ENCODE results near the gene ASPSCR1. TPM values are rescaled to one million over a fixed set of nuclear protein-coding genes. Genes with fewer than 3 reads are reported as not detected.

The ASPSCR1 gene
- total and polyA plus RNA-seq, 2 of the 13 experiments (the other 11 are each of a cell fraction or from before 2014, with no cell fraction given) = 274 to 314 TPM

GRCh38 chr17:81927653-81928543 is 49.5 kb upstream of the ASPSCR1 start, which contains the start of gene MAFG (continued):
- TF ChIP-seq, protein P1, sequence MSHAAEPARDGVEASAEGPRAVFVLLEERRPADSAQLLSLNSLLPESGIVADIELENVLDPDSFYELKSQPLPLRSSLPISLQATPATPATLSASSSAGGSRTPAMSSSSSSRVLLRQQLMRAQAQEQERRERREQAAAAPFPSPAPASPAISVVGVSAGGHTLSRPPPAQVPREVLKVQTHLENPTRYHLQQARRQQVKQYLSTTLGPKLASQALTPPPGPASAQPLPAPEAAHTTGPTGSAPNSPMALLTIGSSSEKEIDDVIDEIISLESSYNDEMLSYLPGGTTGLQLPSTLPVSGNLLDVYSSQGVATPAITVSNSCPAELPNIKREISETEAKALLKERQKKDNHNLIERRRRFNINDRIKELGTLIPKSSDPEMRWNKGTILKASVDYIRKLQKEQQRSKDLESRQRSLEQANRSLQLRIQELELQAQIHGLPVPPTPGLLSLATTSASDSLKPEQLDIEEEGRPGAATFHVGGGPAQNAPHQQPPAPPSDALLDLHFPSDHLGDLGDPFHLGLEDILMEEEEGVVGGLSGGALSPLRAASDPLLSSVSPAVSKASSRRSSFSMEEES (CRISPR knock-in tag; IDR thresholded peaks at IDR 0.05) = peak; percentile 92
- TF ChIP-seq CERS6 (CRISPR knock-in tag; IDR thresholded peaks at IDR 0.05) (no peak; the same call in 1 of the 2 replicates), SIN3B (IDR thresholded peaks at IDR 0.05; ENCODE audit: low read length) (no peak; the same call in 1 of the 2 replicates), MLX (CRISPR knock-in tag; IDR thresholded peaks at IDR 0.05) (peak; percentile 73), GABPA (IDR thresholded peaks at IDR 0.05; ENCODE audit: low read depth, low read length) (no peak), GABPA (CRISPR knock-in tag; IDR thresholded peaks at IDR 0.05; ENCODE audit: low read depth) (no peak), EED (CRISPR knock-in tag; IDR thresholded peaks at IDR 0.05) (peak; percentile 66), BCL6 (CRISPR knock-in tag; IDR thresholded peaks at IDR 0.05) (peak; percentile 10; the same call in 1 of the 2 replicates), ZNF75D (CRISPR knock-in tag; IDR thresholded peaks at IDR 0.05; ENCODE audit: borderline replicate concordance) (no peak), KDM3A (CRISPR knock-in tag; IDR thresholded peaks at IDR 0.05; ENCODE audit: low read depth) (0 out of 2 replicates have a peak, but pooled peaks have one; percentile 38), MAFF (IDR thresholded peaks at IDR 0.05; ENCODE audit: low read depth, low read length) (no peak), ZFP82 (CRISPR knock-in tag; IDR thresholded peaks at IDR 0.05; ENCODE audit: borderline replicate concordance) (peak; percentile 54; the same call in 1 of the 2 replicates), THAP11 (CRISPR knock-in tag; IDR thresholded peaks at IDR 0.05) (peak; percentile 42), SIN3A (IDR thresholded peaks at IDR 0.05; ENCODE audit: borderline replicate concordance, low read depth, low read length) (peak; percentile 57), NFIB (CRISPR knock-in tag; IDR thresholded peaks at IDR 0.05; ENCODE audit: borderline replicate concordance) (no peak), LCORL (IDR thresholded peaks at IDR 0.05) (no peak), LCORL (CRISPR knock-in tag; IDR thresholded peaks at IDR 0.05) (peak; percentile 14; the same call in 1 of the 2 replicates), POGK (CRISPR knock-in tag; conservative IDR thresholded peaks at IDR 0.05) (peak; percentile 77; the same call in 1 of the 2 replicates), PAWR (CRISPR knock-in tag; IDR thresholded peaks at IDR 0.05; ENCODE audit: borderline replicate concordance) (no peak), ZIK1 (CRISPR knock-in tag; IDR thresholded peaks at IDR 0.05; ENCODE audit: borderline replicate concordance, low read depth) (peak; percentile 76)
- TF ChIP-seq, protein P2, sequence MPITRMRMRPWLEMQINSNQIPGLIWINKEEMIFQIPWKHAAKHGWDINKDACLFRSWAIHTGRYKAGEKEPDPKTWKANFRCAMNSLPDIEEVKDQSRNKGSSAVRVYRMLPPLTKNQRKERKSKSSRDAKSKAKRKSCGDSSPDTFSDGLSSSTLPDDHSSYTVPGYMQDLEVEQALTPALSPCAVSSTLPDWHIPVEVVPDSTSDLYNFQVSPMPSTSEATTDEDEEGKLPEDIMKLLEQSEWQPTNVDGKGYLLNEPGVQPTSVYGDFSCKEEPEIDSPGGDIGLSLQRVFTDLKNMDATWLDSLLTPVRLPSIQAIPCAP (CRISPR knock-in tag; IDR thresholded peaks at IDR 0.05; ENCODE audit: low read depth) = no peak
- TF ChIP-seq, protein P3, sequence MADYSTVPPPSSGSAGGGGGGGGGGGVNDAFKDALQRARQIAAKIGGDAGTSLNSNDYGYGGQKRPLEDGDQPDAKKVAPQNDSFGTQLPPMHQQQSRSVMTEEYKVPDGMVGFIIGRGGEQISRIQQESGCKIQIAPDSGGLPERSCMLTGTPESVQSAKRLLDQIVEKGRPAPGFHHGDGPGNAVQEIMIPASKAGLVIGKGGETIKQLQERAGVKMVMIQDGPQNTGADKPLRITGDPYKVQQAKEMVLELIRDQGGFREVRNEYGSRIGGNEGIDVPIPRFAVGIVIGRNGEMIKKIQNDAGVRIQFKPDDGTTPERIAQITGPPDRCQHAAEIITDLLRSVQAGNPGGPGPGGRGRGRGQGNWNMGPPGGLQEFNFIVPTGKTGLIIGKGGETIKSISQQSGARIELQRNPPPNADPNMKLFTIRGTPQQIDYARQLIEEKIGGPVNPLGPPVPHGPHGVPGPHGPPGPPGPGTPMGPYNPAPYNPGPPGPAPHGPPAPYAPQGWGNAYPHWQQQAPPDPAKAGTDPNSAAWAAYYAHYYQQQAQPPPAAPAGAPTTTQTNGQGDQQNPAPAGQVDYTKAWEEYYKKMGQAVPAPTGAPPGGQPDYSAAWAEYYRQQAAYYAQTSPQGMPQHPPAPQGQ (CRISPR knock-in tag; IDR thresholded peaks at IDR 0.05; ENCODE audit: borderline replicate concordance) = no peak; the same call in 1 of the 2 replicates
